ENCODE data around the gene CMYA5.

GRCh38 chr5:79785983-79786382 is 96.3 kb downstream of the CMYA5 start:
- TF ChIP-seq, protein P1, sequence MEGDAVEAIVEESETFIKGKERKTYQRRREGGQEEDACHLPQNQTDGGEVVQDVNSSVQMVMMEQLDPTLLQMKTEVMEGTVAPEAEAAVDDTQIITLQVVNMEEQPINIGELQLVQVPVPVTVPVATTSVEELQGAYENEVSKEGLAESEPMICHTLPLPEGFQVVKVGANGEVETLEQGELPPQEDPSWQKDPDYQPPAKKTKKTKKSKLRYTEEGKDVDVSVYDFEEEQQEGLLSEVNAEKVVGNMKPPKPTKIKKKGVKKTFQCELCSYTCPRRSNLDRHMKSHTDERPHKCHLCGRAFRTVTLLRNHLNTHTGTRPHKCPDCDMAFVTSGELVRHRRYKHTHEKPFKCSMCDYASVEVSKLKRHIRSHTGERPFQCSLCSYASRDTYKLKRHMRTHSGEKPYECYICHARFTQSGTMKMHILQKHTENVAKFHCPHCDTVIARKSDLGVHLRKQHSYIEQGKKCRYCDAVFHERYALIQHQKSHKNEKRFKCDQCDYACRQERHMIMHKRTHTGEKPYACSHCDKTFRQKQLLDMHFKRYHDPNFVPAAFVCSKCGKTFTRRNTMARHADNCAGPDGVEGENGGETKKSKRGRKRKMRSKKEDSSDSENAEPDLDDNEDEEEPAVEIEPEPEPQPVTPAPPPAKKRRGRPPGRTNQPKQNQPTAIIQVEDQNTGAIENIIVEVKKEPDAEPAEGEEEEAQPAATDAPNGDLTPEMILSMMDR (IDR thresholded peaks at IDR 0.05), result no peak
- TF ChIP-seq POLR2A (IDR thresholded peaks at IDR 0.05), result no peak

Measured in prostate gland (tissue), 2 donors.